ENCODE data around the gene SOX21.
A peak's percentile ranks its signal among the peaks of the same experiment; 100 is the strongest.

The SOX21 gene

GRCh38 chr13:94712287-94712811, at the start of gene SOX21:
Gene SOX21, minus strand, starts transcription at chr13:94712545. Its CDS starts 496 bp downstream, at chr13:94712049.
- Histone ChIP-seq H3K9ac (ENCODE audit: insufficient read length, low read depth) (peak within 1 kb of the TSS; percentile 94), H3K27me3 (ENCODE audit: insufficient read depth, insufficient read length) (peaks cover 59% of the 10 kb centered on the region), H3K4me1 (ENCODE audit: insufficient read depth, insufficient read length) (no peaks in the 10 kb centered on the region), H3K36me3 (ENCODE audit: insufficient read depth, insufficient read length, low read length) (no peaks in the 10 kb centered on the region), H3K4me3 (ENCODE audit: insufficient read length, low read depth) (peak within 1 kb of the TSS; percentile 82), H3K9me3 (ENCODE audit: insufficient read depth, low read length) (no peaks in the 10 kb centered on the region)
- TF ChIP-seq ZNF274 (IDR thresholded peaks at IDR 0.05; ENCODE audit: low read depth, low read length) (no peak), YY1 (IDR thresholded peaks at IDR 0.05; ENCODE audit: insufficient read depth, insufficient read length) (no peak), SUZ12 (IDR thresholded peaks at IDR 0.05; ENCODE audit: extremely low read depth, insufficient read depth, insufficient read length) (no peak)
- DNase-seq (ENCODE audit: low read depth, low spot score), result no peak

- peak; percentile 57 for DNase-seq (ENCODE audit: low read depth, low spot score)
- Histone ChIP-seq H3K9ac (ENCODE audit: insufficient read length, low read depth) (no peak overlapping the region), H3K4me1 (ENCODE audit: insufficient read depth, insufficient read length) (no peaks in the 10 kb centered on the region)
Observed at GRCh38 chr13:94761407-94761806, 49.1 kb upstream of the SOX21 start.

GRCh38 chr13:94759120-94759728, 46.9 kb upstream of the SOX21 start:
- Histone ChIP-seq H3K9ac (ENCODE audit: insufficient read length, low read depth) (no peak overlapping the region), H3K4me3 (ENCODE audit: insufficient read length, low read depth) (no peak overlapping the region), H3K36me3 (ENCODE audit: insufficient read depth, insufficient read length, low read length) (no peaks in the 10 kb centered on the region), H3K9me3 (ENCODE audit: insufficient read depth, low read length) (peaks cover 3% of the 10 kb centered on the region; the same call in 1 of the 2 replicates), H3K27me3 (ENCODE audit: insufficient read depth, insufficient read length) (no peaks in the 10 kb centered on the region), H3K4me1 (ENCODE audit: insufficient read depth, insufficient read length) (no peaks in the 10 kb centered on the region)
- TF ChIP-seq ZNF274 (IDR thresholded peaks at IDR 0.05; ENCODE audit: low read depth, low read length) (no peak), SUZ12 (IDR thresholded peaks at IDR 0.05; ENCODE audit: extremely low read depth, insufficient read depth, insufficient read length) (no peak), YY1 (IDR thresholded peaks at IDR 0.05; ENCODE audit: insufficient read depth, insufficient read length) (no peak)
- DNase-seq (ENCODE audit: low read depth, low spot score), result no peak

More at GRCh38 chr13:94761407-94761806, 49.1 kb upstream of the SOX21 start:
- Histone ChIP-seq H3K4me3 (ENCODE audit: insufficient read length, low read depth) (no peak overlapping the region), H3K36me3 (ENCODE audit: insufficient read depth, insufficient read length, low read length) (no peaks in the 10 kb centered on the region), H3K27me3 (ENCODE audit: insufficient read depth, insufficient read length) (no peaks in the 10 kb centered on the region), H3K9me3 (ENCODE audit: insufficient read depth, low read length) (peaks cover 3% of the 10 kb centered on the region; the same call in 1 of the 2 replicates)
- TF ChIP-seq SUZ12 (IDR thresholded peaks at IDR 0.05; ENCODE audit: extremely low read depth, insufficient read depth, insufficient read length) (no peak), YY1 (IDR thresholded peaks at IDR 0.05; ENCODE audit: insufficient read depth, insufficient read length) (no peak), ZNF274 (IDR thresholded peaks at IDR 0.05; ENCODE audit: low read depth, low read length) (no peak)

- Histone ChIP-seq H3K4me1 (ENCODE audit: insufficient read depth, insufficient read length) (no peaks in the 10 kb centered on the region), H3K27me3 (ENCODE audit: insufficient read depth, insufficient read length) (no peaks in the 10 kb centered on the region), H3K4me3 (ENCODE audit: insufficient read length, low read depth) (no peak overlapping the region), H3K9me3 (ENCODE audit: insufficient read depth, low read length) (peaks cover 3% of the 10 kb centered on the region; the same call in 1 of the 2 replicates), H3K36me3 (ENCODE audit: insufficient read depth, insufficient read length, low read length) (no peaks in the 10 kb centered on the region), H3K9ac (ENCODE audit: insufficient read length, low read depth) (no peak overlapping the region)
- TF ChIP-seq YY1 (IDR thresholded peaks at IDR 0.05; ENCODE audit: insufficient read depth, insufficient read length) (no peak), SUZ12 (IDR thresholded peaks at IDR 0.05; ENCODE audit: extremely low read depth, insufficient read depth, insufficient read length) (no peak), ZNF274 (IDR thresholded peaks at IDR 0.05; ENCODE audit: low read depth, low read length) (no peak)
- no peak for DNase-seq (ENCODE audit: low read depth, low spot score)
Observed at GRCh38 chr13:94758436-94758960, 46.2 kb upstream of the SOX21 start.

- H3K9me3 ChIP-seq (ENCODE audit: insufficient read depth, low read length), result no peaks in the 10 kb centered on the region
- no peaks in the 10 kb centered on the region for H3K27me3 ChIP-seq (ENCODE audit: insufficient read depth, insufficient read length)
- no peak for DNase-seq (ENCODE audit: low read depth, low spot score)
- H3K4me3 ChIP-seq (ENCODE audit: insufficient read length, low read depth), result no peak overlapping the region
- TF ChIP-seq YY1 (IDR thresholded peaks at IDR 0.05; ENCODE audit: insufficient read depth, insufficient read length), result no peak
- no peak for TF ChIP-seq ZNF274 (IDR thresholded peaks at IDR 0.05; ENCODE audit: low read depth, low read length)
- no peak for TF ChIP-seq SUZ12 (IDR thresholded peaks at IDR 0.05; ENCODE audit: extremely low read depth, insufficient read depth, insufficient read length)
- H3K36me3 ChIP-seq (ENCODE audit: insufficient read depth, insufficient read length, low read length), result no peaks in the 10 kb centered on the region
- no peak overlapping the region for H3K9ac ChIP-seq (ENCODE audit: insufficient read length, low read depth)
- H3K4me1 ChIP-seq (ENCODE audit: insufficient read depth, insufficient read length), result no peaks in the 10 kb centered on the region
Observed at GRCh38 chr13:94753327-94753726, 41.0 kb upstream of the SOX21 start.

DNA sequence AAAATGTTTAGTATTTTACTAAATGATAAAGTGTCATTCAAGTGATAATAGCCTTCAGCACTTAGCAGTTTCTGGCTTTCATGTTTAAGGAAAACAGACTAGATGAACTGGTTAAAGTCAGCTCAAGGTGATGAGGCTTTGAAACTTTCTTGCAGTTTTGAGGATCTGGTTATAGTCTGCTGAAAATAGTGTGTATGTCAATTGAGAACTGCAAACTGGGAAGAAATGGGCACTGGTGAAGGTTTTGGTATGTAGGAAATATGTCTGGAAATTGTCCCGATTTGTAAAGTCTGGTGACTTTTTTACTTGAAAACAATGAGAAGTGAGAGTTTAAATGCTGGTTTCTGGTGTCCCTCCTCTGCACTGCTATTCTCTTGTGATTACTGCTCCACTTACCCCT, 36.8 kb upstream of the SOX21 start:
- Histone ChIP-seq H3K9ac (ENCODE audit: insufficient read length, low read depth) (no peak overlapping the region), H3K36me3 (ENCODE audit: insufficient read depth, insufficient read length, low read length) (no peaks in the 10 kb centered on the region), H3K4me3 (ENCODE audit: insufficient read length, low read depth) (no peak overlapping the region), H3K9me3 (ENCODE audit: insufficient read depth, low read length) (no peaks in the 10 kb centered on the region), H3K4me1 (ENCODE audit: insufficient read depth, insufficient read length) (no peaks in the 10 kb centered on the region), H3K27me3 (ENCODE audit: insufficient read depth, insufficient read length) (no peaks in the 10 kb centered on the region)
- TF ChIP-seq ZNF274 (IDR thresholded peaks at IDR 0.05; ENCODE audit: low read depth, low read length), result no peak
- TF ChIP-seq SUZ12 (IDR thresholded peaks at IDR 0.05; ENCODE audit: extremely low read depth, insufficient read depth, insufficient read length), result no peak
- TF ChIP-seq YY1 (IDR thresholded peaks at IDR 0.05; ENCODE audit: insufficient read depth, insufficient read length), result no peak
- no peak for DNase-seq (ENCODE audit: low read depth, low spot score)

GRCh38 chr13:94739235-94739634, 26.9 kb upstream of the SOX21 start:
- no peaks in the 10 kb centered on the region for H3K4me1 ChIP-seq (ENCODE audit: insufficient read depth, insufficient read length)
- no peak overlapping the region for H3K4me3 ChIP-seq (ENCODE audit: insufficient read length, low read depth)
- TF ChIP-seq SUZ12 (IDR thresholded peaks at IDR 0.05; ENCODE audit: extremely low read depth, insufficient read depth, insufficient read length) (no peak), YY1 (IDR thresholded peaks at IDR 0.05; ENCODE audit: insufficient read depth, insufficient read length) (no peak), ZNF274 (IDR thresholded peaks at IDR 0.05; ENCODE audit: low read depth, low read length) (no peak)
- no peaks in the 10 kb centered on the region for H3K9me3 ChIP-seq (ENCODE audit: insufficient read depth, low read length)
- no peak overlapping the region for H3K9ac ChIP-seq (ENCODE audit: insufficient read length, low read depth)
- no peaks in the 10 kb centered on the region for H3K36me3 ChIP-seq (ENCODE audit: insufficient read depth, insufficient read length, low read length)
- no peak for DNase-seq (ENCODE audit: low read depth, low spot score)
- no peaks in the 10 kb centered on the region for H3K27me3 ChIP-seq (ENCODE audit: insufficient read depth, insufficient read length)
